ENCODE data around the gene SLC25A29. TPM values are rescaled to one million over a fixed set of nuclear protein-coding genes. Genes with fewer than 3 reads are reported as not detected.
A peak's percentile ranks its signal among the peaks of the same experiment; 100 is the strongest.

The SLC25A29 gene
- total RNA-seq, 1 donor from 2014 or later: 57.0 TPM

- no peaks in the 10 kb centered on the region for H3K9me3 Mint-ChIP-seq (ENCODE audit: unreplicated experiment)
- H3K27me3 Mint-ChIP-seq (ENCODE audit: unreplicated experiment): no peaks in the 10 kb centered on the region
- DNase-seq (ENCODE audit: extremely low spot score, unreplicated experiment): no peak
- peaks cover 5% of the 10 kb centered on the region for H3K36me3 Mint-ChIP-seq (ENCODE audit: unreplicated experiment)
- no peak overlapping the region for H3K27ac Mint-ChIP-seq (ENCODE audit: unreplicated experiment)
- H3K4me1 Mint-ChIP-seq (ENCODE audit: unreplicated experiment): peaks cover 42% of the 10 kb centered on the region
- peak overlapping the region; percentile 47 for H3K4me3 Mint-ChIP-seq (ENCODE audit: unreplicated experiment)
- TF ChIP-seq CTCF (IDR thresholded peaks at IDR 0.05): no peak
Observed at GRCh38 chr14:100303925-100304324, 2.3 kb downstream of the SLC25A29 start.

GRCh38 chr14:100303179-100303578 is 3.1 kb downstream of the SLC25A29 start:
- Mint-ChIP-seq H3K27ac (ENCODE audit: unreplicated experiment) (peak overlapping the region; percentile 31), H3K9me3 (ENCODE audit: unreplicated experiment) (no peaks in the 10 kb centered on the region), H3K4me3 (ENCODE audit: unreplicated experiment) (no peak overlapping the region), H3K4me1 (ENCODE audit: unreplicated experiment) (peaks cover 37% of the 10 kb centered on the region), H3K27me3 (ENCODE audit: unreplicated experiment) (no peaks in the 10 kb centered on the region), H3K36me3 (ENCODE audit: unreplicated experiment) (peaks cover 5% of the 10 kb centered on the region)
- TF ChIP-seq CTCF (IDR thresholded peaks at IDR 0.05): peak; percentile 61
- no peak for DNase-seq (ENCODE audit: extremely low spot score, unreplicated experiment)

- Mint-ChIP-seq H3K4me3 (ENCODE audit: unreplicated experiment) (no peak overlapping the region), H3K9me3 (ENCODE audit: unreplicated experiment) (no peaks in the 10 kb centered on the region), H3K4me1 (ENCODE audit: unreplicated experiment) (peaks cover 33% of the 10 kb centered on the region), H3K27ac (ENCODE audit: unreplicated experiment) (no peak overlapping the region), H3K36me3 (ENCODE audit: unreplicated experiment) (peaks cover 7% of the 10 kb centered on the region), H3K27me3 (ENCODE audit: unreplicated experiment) (no peaks in the 10 kb centered on the region)
- no peak for DNase-seq (ENCODE audit: extremely low spot score, unreplicated experiment)
- TF ChIP-seq CTCF (IDR thresholded peaks at IDR 0.05): no peak
Observed at GRCh38 chr14:100302616-100303015, 3.6 kb downstream of the SLC25A29 start.

GRCh38 chr14:100299238-100299560 is 7.0 kb downstream of the SLC25A29 start:
- no peak for DNase-seq (ENCODE audit: extremely low spot score, unreplicated experiment)
- Mint-ChIP-seq H3K9me3 (ENCODE audit: unreplicated experiment) (no peaks in the 10 kb centered on the region), H3K27me3 (ENCODE audit: unreplicated experiment) (no peaks in the 10 kb centered on the region), H3K27ac (ENCODE audit: unreplicated experiment) (no peak overlapping the region), H3K36me3 (ENCODE audit: unreplicated experiment) (peaks cover 11% of the 10 kb centered on the region), H3K4me3 (ENCODE audit: unreplicated experiment) (no peak overlapping the region), H3K4me1 (ENCODE audit: unreplicated experiment) (peaks cover 26% of the 10 kb centered on the region)
- TF ChIP-seq CTCF (IDR thresholded peaks at IDR 0.05): no peak

- DNase-seq (ENCODE audit: extremely low spot score, unreplicated experiment): no peak
- no peaks in the 10 kb centered on the region for H3K27me3 Mint-ChIP-seq (ENCODE audit: unreplicated experiment)
- H3K36me3 Mint-ChIP-seq (ENCODE audit: unreplicated experiment): peaks cover 11% of the 10 kb centered on the region
- peaks cover 23% of the 10 kb centered on the region for H3K4me1 Mint-ChIP-seq (ENCODE audit: unreplicated experiment)
- TF ChIP-seq CTCF (IDR thresholded peaks at IDR 0.05): no peak
- H3K4me3 Mint-ChIP-seq (ENCODE audit: unreplicated experiment): no peak overlapping the region
- no peaks in the 10 kb centered on the region for H3K9me3 Mint-ChIP-seq (ENCODE audit: unreplicated experiment)
- H3K27ac Mint-ChIP-seq (ENCODE audit: unreplicated experiment): no peak overlapping the region
Observed at GRCh38 chr14:100298551-100299237, 7.5 kb downstream of the SLC25A29 start.

All from osteocyte (in vitro differentiated cells).